Thyroid gland (tissue), 4 donors: Measurements from ENCODE around the gene GRM7. TPM values are rescaled to one million over a fixed set of nuclear protein-coding genes. Genes with fewer than 3 reads are reported as not detected.

Source experiments
- DNase-seq, 2 donors: peaks; one replicate each; pipeline ENCODE4 v3.0.0-alpha.2; 2019
- H3K27ac ChIP-seq, 3 donors: fragments of 200-600 bp; sonication (generic); 1 replicate in 2 of 3; 2 replicates in 1 of 3; pipeline ENCODE4 v1.5.1; 2016 to 2019; ENCODE audit warnings: mild to moderate bottlenecking in 1 of 3, moderate library complexity in 1 of 3
- H3K27me3 ChIP-seq: fragments of 200-600 bp; sonication (generic); one replicate; pipeline ENCODE4 v1.5.1; 2019
- H3K36me3 ChIP-seq, 2 donors: fragments of 200-600 bp; sonication (generic); one replicate each; pipeline ENCODE4 v1.5.1; 2016 to 2019
- H3K4me1 ChIP-seq, 2 donors: fragments of 200-600 bp; sonication (generic); one replicate each; pipeline ENCODE4 v1.5.1; 2017 to 2019
- H3K4me3 ChIP-seq, 3 donors: fragments of 200-600 bp; sonication (generic); replicated peaks in 1 of 3; 1 replicate in 2 of 3; 2 replicates in 1 of 3; pipeline ENCODE4 v1.5.1; 2016; ENCODE audit warnings: mild to moderate bottlenecking in 1 of 3
- H3K9me3 ChIP-seq: fragments of 200-600 bp; sonication (generic); one replicate; pipeline ENCODE4 v1.5.1; 2017
- CTCF ChIP-seq, 6 experiments: fragments of 200-600 bp in 3 of 6; fragments of 450-650 bp in 3 of 6; sonication (generic) in 3 of 6; IDR thresholded peaks; one replicate each; pipeline ENCODE4 v1.5.1; 2016 to 2019; ENCODE audit warnings: antibody characterized with exemption in 6 of 6, mild to moderate bottlenecking in 2 of 6, inconsistent platforms in 1 of 6, moderate library complexity in 1 of 6
- POLR2A ChIP-seq, 2 donors: fragments of 450-650 bp; IDR thresholded peaks; one replicate each; pipeline ENCODE4 v1.6.1; 2017; ENCODE audit warnings: antibody characterized with exemption in 2 of 2, mild to moderate bottlenecking in 2 of 2, moderate library complexity in 1 of 2
- WGBS, 2 donors: methylation state at CpG; one replicate each; pipeline ENCODE4 v1.1.5; 2017; 5-methylcytosine and 5-hydroxymethylcytosine counted together
- intact Hi-C: fragments of 100-400 bp; cut with DNase I; formaldehyde crosslinking; loops from one replicate; pipeline ENCODE4 v1.15.1; 2023
- total RNA-seq, 4 donors: library from RNA; depleted of rRNA; stranded (reverse); fragments of >200 nt; gene quantifications; one replicate each; pipeline ENCODE4 v1.2.3, GENCODE V29; 2016

Gene GRM7
- total RNA-seq, 4 donors from 2014 or later, result 0.11 to 0.81 (median 0.60) TPM

GRCh38 chr3:7536510-7536909 is 675.6 kb downstream of the GRM7 start:
- Histone ChIP-seq H3K27me3 (no peaks in the 10 kb centered on the region), H3K4me3 (no peak overlapping the region), H3K27ac (peak overlapping the region in 1 of 3 donors; percentile 64), H3K36me3 (no peaks in the 10 kb centered on the region), H3K9me3 (no peaks in the 10 kb centered on the region), H3K4me1 (peaks cover 12 to 19% of the 10 kb centered on the region in 2 donors)
- peak; percentile 93 to 96 for DNase-seq
- TF ChIP-seq CTCF (IDR thresholded peaks at IDR 0.05) (no peak), POLR2A (IDR thresholded peaks at IDR 0.05) (no peak)
- intact Hi-C loops, result no loop called here

- H3K27ac ChIP-seq, result peak overlapping the region in 2 of 3 donors; percentile 48 to 64
- peak; percentile 58 to 60 for DNase-seq
- TF ChIP-seq CTCF (IDR thresholded peaks at IDR 0.05) (no peak), POLR2A (IDR thresholded peaks at IDR 0.05) (no peak)
- H3K4me3 ChIP-seq, result no peak overlapping the region
- H3K36me3 ChIP-seq, result no peaks in the 10 kb centered on the region
- peaks cover 12 to 19% of the 10 kb centered on the region in 2 donors for H3K4me1 ChIP-seq
- no peaks in the 10 kb centered on the region for H3K9me3 ChIP-seq
- no peaks in the 10 kb centered on the region for H3K27me3 ChIP-seq
- intact Hi-C loops, result no loop called here
- 37 to 39% methylated on average over 1 of the region's 1 CpG for WGBS, 2 donors
These were observed 676.0 kb downstream of the GRM7 start for GRCh38 chr3:7536921-7537320.

GRCh38 chr3:7543294-7543880 is 682.5 kb downstream of the GRM7 start:
- H3K4me1 ChIP-seq, result no peaks in the 10 kb centered on the region
- H3K36me3 ChIP-seq, result no peaks in the 10 kb centered on the region
- TF ChIP-seq CTCF (IDR thresholded peaks at IDR 0.05) (no peak), POLR2A (IDR thresholded peaks at IDR 0.05) (no peak)
- no peak overlapping the region for H3K4me3 ChIP-seq
- H3K27ac ChIP-seq, result no peak overlapping the region
- WGBS, 2 donors, result 77 to 78% methylated on average over 5 of the region's 5 CpGs
- H3K27me3 ChIP-seq, result no peaks in the 10 kb centered on the region
- H3K9me3 ChIP-seq, result no peaks in the 10 kb centered on the region
- DNase-seq, result no peak
- intact Hi-C loops, result no loop called here

GRCh38 chr3:7545334-7545733 is 684.4 kb downstream of the GRM7 start:
- Histone ChIP-seq H3K9me3 (no peaks in the 10 kb centered on the region), H3K4me3 (no peak overlapping the region), H3K27ac (no peak overlapping the region), H3K27me3 (no peaks in the 10 kb centered on the region), H3K4me1 (no peaks in the 10 kb centered on the region), H3K36me3 (no peaks in the 10 kb centered on the region)
- WGBS, 2 donors, result 89 to 90% methylated on average over 3 of the region's 3 CpGs
- DNase-seq, result no peak
- intact Hi-C loops, result no loop called here
- TF ChIP-seq CTCF (IDR thresholded peaks at IDR 0.05) (no peak), POLR2A (IDR thresholded peaks at IDR 0.05) (no peak)

- DNase-seq, result no peak
- intact Hi-C loops, result no loop called here
- H3K27ac ChIP-seq, result no peak overlapping the region
- H3K4me3 ChIP-seq, result no peak overlapping the region
- H3K9me3 ChIP-seq, result no peaks in the 10 kb centered on the region
- H3K36me3 ChIP-seq, result no peaks in the 10 kb centered on the region
- TF ChIP-seq POLR2A (IDR thresholded peaks at IDR 0.05), result no peak
- peak in 4 of 6 experiments; percentile 16 to 38 (median 30) for TF ChIP-seq CTCF (IDR thresholded peaks at IDR 0.05)
- no peaks in the 10 kb centered on the region for H3K4me1 ChIP-seq
- no peaks in the 10 kb centered on the region for H3K27me3 ChIP-seq
- 63 to 83% methylated on average over 4 of the region's 4 CpGs for WGBS, 2 donors
These were observed 685.3 kb downstream of the GRM7 start for GRCh38 chr3:7546253-7546652.
